ENCODE results near the gene CLCN5.

DNA sequence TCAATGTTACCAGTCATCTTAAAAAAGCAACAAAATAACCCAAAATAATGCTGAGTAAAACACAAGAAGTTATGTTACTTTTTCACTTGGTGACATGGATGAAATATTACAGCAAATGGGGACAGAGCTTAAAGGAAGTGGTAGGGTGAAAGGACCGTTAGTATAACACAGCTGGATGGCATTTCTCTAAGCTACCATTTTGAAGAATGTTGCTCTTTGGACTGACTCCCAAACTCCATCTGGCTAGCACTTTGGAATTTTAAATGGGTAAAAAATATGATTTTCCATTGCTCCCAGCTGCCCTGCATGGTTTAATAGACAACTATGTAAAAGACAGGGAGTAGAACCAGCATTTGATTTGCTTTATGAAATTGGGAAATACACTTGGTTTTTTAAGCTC, 27.6 kb downstream of the CLCN5 start:
- TF ChIP-seq, protein P1, sequence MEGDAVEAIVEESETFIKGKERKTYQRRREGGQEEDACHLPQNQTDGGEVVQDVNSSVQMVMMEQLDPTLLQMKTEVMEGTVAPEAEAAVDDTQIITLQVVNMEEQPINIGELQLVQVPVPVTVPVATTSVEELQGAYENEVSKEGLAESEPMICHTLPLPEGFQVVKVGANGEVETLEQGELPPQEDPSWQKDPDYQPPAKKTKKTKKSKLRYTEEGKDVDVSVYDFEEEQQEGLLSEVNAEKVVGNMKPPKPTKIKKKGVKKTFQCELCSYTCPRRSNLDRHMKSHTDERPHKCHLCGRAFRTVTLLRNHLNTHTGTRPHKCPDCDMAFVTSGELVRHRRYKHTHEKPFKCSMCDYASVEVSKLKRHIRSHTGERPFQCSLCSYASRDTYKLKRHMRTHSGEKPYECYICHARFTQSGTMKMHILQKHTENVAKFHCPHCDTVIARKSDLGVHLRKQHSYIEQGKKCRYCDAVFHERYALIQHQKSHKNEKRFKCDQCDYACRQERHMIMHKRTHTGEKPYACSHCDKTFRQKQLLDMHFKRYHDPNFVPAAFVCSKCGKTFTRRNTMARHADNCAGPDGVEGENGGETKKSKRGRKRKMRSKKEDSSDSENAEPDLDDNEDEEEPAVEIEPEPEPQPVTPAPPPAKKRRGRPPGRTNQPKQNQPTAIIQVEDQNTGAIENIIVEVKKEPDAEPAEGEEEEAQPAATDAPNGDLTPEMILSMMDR (IDR thresholded peaks at IDR 0.05) = no peak
- no peak for TF ChIP-seq POLR2AphosphoS5 (IDR thresholded peaks at IDR 0.05)

All from breast epithelium (tissue), 3 donors.